MCF 10A (cell line): ENCODE results near the gene KBTBD4. TPM values are rescaled to one million over a fixed set of nuclear protein-coding genes. Genes with fewer than 3 reads are reported as not detected.

ENCODE experiments used
- BruUV-seq: library from RNA; stranded (reverse); fragments of 400-500 nt; replicated peaks from 2 replicates; lab custom pipeline; 2021; lab: Mats Ljungman, UMichigan
- CTCF ChIA-PET: fragments of 300-600 bp; sonication (Branson Sonifier 250); formaldehyde crosslinking; extraction: SDS; loops from one replicate; lab custom pipeline; 2021; ENCODE audit warnings: antibody characterized with exemption, inconsistent platforms; lab: Yijun Ruan, JAX
- POLR2A ChIA-PET: fragments of 300-600, 350-650 bp; sonication (Branson Sonifier 250); formaldehyde crosslinking; extraction: SDS; loops from one replicate; lab custom pipeline; 2020; ENCODE audit warnings: antibody characterized with exemption, inconsistent platforms; lab: Yijun Ruan, JAX
- DNase-seq: peaks from one replicate; pipeline ENCODE4 v3.0.0-alpha.2; 2018; ENCODE audit not compliant: unreplicated experiment
- H3K27ac Mint-ChIP-seq: one replicate; pipeline ENCODE4 v1.8.0; 2022; ENCODE audit warnings: mild to moderate bottlenecking, low read depth, mixed read lengths; ENCODE audit not compliant: unreplicated experiment
- H3K27me3 Mint-ChIP-seq: one replicate; pipeline ENCODE4 v1.8.0; 2022; ENCODE audit warnings: mixed read lengths; ENCODE audit not compliant: insufficient read depth, unreplicated experiment
- H3K36me3 Mint-ChIP-seq: one replicate; pipeline ENCODE4 v1.8.0; 2022; ENCODE audit warnings: mild to moderate bottlenecking, moderate library complexity, mixed read lengths; ENCODE audit not compliant: insufficient read depth, unreplicated experiment
- H3K4me1 Mint-ChIP-seq: one replicate; pipeline ENCODE4 v1.8.0; 2022; ENCODE audit warnings: mixed read lengths; ENCODE audit not compliant: insufficient read depth, unreplicated experiment
- H3K4me3 Mint-ChIP-seq: one replicate; pipeline ENCODE4 v1.8.0; 2022; ENCODE audit warnings: mild to moderate bottlenecking, moderate library complexity, mixed read lengths; ENCODE audit not compliant: unreplicated experiment
- H3K9me3 Mint-ChIP-seq: one replicate; pipeline ENCODE4 v1.8.0; 2022; ENCODE audit warnings: mixed read lengths; ENCODE audit not compliant: unreplicated experiment
- intact Hi-C: fragments of 100-400 bp; cut with micrococcal nuclease; formaldehyde crosslinking; loops from 2 replicates; pipeline ENCODE4 v1.14.1; 2022
- total RNA-seq: library from RNA; stranded (reverse); gene quantifications from 2 replicates; pipeline ENCODE4 v1.2.3, GENCODE V29; 2022
- TF ChIP-seq, protein P1 (sequence below): fragments of 200-600 bp; IDR thresholded peaks from one replicate; pipeline ENCODE4 v1.8.0; 2022; ENCODE audit warnings: antibody characterized with exemption, mild to moderate bottlenecking; ENCODE audit not compliant: unreplicated experiment

KBTBD4 gene
- total RNA-seq, 1 experiment from 2014 or later: 8.4 TPM

DNA sequence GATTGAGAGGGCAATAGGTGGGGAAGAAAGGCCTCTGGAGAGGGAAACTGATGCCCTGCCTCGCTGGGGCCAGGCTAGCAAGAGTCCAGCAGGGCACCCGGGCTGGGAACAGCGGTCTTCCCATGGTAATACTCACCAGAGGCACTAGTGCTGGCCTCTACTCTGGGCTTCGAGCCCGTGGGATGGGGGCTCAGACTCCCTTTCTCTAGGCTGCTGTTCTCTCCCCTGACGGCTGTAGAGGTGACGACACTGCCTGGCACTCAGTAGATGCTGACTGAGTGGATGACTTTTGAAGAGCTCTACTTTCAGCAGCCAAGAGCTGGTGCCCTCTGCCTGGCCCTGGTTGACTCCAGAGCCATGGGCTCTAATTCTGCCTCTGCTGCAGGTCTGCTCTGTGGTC is 16.3 kb upstream of the KBTBD4 start:
- H3K27ac Mint-ChIP-seq: no peak overlapping the region
- H3K36me3 Mint-ChIP-seq: no peaks in the 10 kb centered on the region
- intact Hi-C loops: no loop called here
- no peak for DNase-seq
- no peak overlapping the region for H3K4me3 Mint-ChIP-seq
- H3K4me1 Mint-ChIP-seq: no peaks in the 10 kb centered on the region
- TF ChIP-seq, protein P1, sequence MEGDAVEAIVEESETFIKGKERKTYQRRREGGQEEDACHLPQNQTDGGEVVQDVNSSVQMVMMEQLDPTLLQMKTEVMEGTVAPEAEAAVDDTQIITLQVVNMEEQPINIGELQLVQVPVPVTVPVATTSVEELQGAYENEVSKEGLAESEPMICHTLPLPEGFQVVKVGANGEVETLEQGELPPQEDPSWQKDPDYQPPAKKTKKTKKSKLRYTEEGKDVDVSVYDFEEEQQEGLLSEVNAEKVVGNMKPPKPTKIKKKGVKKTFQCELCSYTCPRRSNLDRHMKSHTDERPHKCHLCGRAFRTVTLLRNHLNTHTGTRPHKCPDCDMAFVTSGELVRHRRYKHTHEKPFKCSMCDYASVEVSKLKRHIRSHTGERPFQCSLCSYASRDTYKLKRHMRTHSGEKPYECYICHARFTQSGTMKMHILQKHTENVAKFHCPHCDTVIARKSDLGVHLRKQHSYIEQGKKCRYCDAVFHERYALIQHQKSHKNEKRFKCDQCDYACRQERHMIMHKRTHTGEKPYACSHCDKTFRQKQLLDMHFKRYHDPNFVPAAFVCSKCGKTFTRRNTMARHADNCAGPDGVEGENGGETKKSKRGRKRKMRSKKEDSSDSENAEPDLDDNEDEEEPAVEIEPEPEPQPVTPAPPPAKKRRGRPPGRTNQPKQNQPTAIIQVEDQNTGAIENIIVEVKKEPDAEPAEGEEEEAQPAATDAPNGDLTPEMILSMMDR: no peak
- CTCF ChIA-PET: interaction anchor here (0.5 kb wide), 1 partner anchor 1328 kb away, joined by 3 read pairs; no protein-coding TSS in a partner anchor
- peaks cover 34% of the 10 kb centered on the region for H3K27me3 Mint-ChIP-seq
- BruUV-seq: no TSS peak
- H3K9me3 Mint-ChIP-seq: no peaks in the 10 kb centered on the region
- POLR2A ChIA-PET: interaction anchor here (0.9 to 1.2 kb wide), 4 partner anchors 12 to 26 kb away, joined by 3 to 4 read pairs (median 3); no protein-coding TSS in a partner anchor

DNA sequence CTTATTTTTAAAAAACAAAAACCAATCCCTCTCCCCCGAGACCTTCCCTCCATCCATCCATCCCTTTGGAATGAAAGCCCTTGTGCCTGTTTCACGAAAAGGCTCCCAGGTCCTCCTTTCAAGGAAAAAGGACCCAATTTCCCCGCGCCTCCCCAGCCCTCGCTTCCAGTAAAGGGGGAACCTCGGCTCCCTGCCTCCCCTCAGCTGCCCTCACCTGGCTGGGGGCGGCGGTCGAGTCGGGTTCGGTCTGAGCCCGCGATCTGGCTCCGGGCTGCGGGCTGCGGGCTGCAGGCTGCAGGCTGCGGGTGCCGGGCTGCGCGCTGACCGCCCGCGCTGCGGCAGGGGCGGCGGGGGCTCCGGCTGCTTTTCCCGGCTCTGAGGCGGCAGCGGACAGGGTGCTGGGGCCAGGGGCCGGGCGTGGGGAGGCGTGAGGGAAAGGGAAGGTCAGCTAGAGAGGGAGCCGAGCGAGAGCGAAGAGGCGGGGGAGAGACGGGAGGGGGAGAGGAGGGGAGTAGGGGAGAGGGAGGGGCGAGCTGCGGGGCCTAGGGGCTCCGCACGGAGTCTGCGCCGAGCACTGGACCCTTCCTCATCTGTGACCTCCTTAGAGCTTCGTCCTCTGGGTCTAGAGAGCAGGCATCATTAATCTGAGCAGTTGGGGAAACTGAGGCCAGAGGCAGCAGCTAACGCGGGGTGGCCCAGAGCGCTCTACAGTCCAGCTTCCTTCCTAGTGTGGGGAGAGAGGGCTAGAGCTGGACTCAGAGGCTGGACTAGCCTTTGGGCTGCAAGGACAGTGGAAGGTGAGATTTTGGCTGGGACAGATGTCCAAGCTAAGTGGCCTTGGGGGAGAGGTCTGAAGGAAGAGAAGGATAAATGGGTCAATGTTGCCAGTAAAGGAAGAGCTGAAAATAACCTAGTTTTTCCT is 15.4 kb upstream of the KBTBD4 start, which contains the start of gene C1QTNF4:
Gene C1QTNF4 (minus strand): TSS at position 478 of the 922 bp plus-strand sequence. CDS start 3,601 bp downstream, outside the sequence.
- CTCF ChIA-PET: interaction anchor here (0.7 kb wide), 1 partner anchor 16 kb away, joined by 3 read pairs; the partner anchor contains the start of genes KBTBD4 and NDUFS3
- TF ChIP-seq, protein P1: no peak
- POLR2A ChIA-PET: interaction anchor here (1.4 kb wide), 1 partner anchor 9 kb away, joined by 3 read pairs; no protein-coding TSS in a partner anchor
- H3K36me3 Mint-ChIP-seq: no peaks in the 10 kb centered on the region
- no peak for DNase-seq
- no peaks in the 10 kb centered on the region for H3K4me1 Mint-ChIP-seq
- BruUV-seq: no TSS peak
- no peaks in the 10 kb centered on the region for H3K9me3 Mint-ChIP-seq
- H3K4me3 Mint-ChIP-seq: no peak within 1 kb of the TSS
- peaks cover 34% of the 10 kb centered on the region for H3K27me3 Mint-ChIP-seq
- no peak within 1 kb of the TSS for H3K27ac Mint-ChIP-seq
- intact Hi-C loops: no loop called here

DNA sequence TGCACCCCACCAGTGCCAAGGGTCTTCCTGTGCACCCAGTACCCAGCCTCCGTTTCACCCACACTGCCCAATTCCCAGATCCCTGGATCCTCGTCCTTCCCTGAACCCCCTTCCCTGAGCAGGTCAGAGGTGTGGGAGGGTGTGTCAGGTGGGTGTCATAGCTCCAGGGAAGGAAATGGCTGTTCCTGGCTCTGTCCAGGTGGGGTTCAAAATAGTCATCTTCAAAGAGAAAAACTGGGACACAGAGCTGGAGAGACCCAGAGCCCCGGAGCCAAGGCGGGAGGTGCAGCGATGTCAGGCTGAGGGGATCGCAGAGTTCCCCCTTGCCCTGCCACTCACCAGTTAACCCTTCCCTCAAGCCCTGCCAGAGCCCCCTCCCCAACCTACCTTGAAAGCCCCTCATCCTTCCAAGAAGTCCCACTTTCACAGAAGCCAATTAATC is 14.7 kb upstream of the KBTBD4 start:
- TF ChIP-seq, protein P1: no peak
- H3K27me3 Mint-ChIP-seq: peaks cover 34% of the 10 kb centered on the region
- H3K4me3 Mint-ChIP-seq: no peak overlapping the region
- no peaks in the 10 kb centered on the region for H3K4me1 Mint-ChIP-seq
- no peak for DNase-seq
- H3K27ac Mint-ChIP-seq: no peak overlapping the region
- intact Hi-C loops: no loop called here
- no peaks in the 10 kb centered on the region for H3K9me3 Mint-ChIP-seq
- no peaks in the 10 kb centered on the region for H3K36me3 Mint-ChIP-seq
- CTCF ChIA-PET: interaction anchor here (0.7 kb wide), 1 partner anchor 15 kb away, joined by 3 read pairs; the partner anchor contains the start of genes KBTBD4 and NDUFS3
- POLR2A ChIA-PET: interaction anchor here (0.6 to 1.4 kb wide), 3 partner anchors 10 to 202 kb away, joined by 3 read pairs; no protein-coding TSS in a partner anchor
- no TSS peak for BruUV-seq

DNA sequence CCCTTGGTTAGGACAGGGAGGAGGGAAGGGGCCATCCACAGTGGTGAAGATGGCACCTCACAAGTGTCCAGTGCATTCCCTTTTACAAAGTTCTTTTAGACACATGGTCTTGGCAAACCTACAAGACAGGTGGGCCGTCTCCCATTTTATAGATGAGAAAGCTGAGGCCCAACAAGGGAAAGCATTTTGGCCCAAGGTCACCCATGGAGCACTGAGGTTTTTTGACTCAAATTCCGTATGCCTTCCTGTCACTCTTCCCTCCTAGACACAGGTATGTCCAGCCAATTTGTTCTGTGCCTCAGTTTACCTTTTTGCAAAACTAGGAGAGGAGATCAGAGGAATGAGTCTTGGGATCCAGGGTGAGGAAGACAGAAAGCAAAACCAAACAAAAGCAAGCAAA is 14.2 kb upstream of the KBTBD4 start:
- H3K9me3 Mint-ChIP-seq: no peaks in the 10 kb centered on the region
- H3K4me3 Mint-ChIP-seq: no peak overlapping the region
- H3K4me1 Mint-ChIP-seq: no peaks in the 10 kb centered on the region
- BruUV-seq: no TSS peak
- peaks cover 34% of the 10 kb centered on the region for H3K27me3 Mint-ChIP-seq
- TF ChIP-seq, protein P1: no peak
- POLR2A ChIA-PET: interaction anchor here (0.6 to 1.2 kb wide), 3 partner anchors 13 to 201 kb away, joined by 3 to 4 read pairs (median 3); no protein-coding TSS in a partner anchor
- intact Hi-C loops: no loop called here
- H3K36me3 Mint-ChIP-seq: no peaks in the 10 kb centered on the region
- CTCF ChIA-PET: interaction anchor here (0.7 kb wide), 1 partner anchor 175 kb away, joined by 3 read pairs; no protein-coding TSS in a partner anchor
- no peak overlapping the region for H3K27ac Mint-ChIP-seq
- DNase-seq: no peak
